NOMO-1 (cell line): Measurements from ENCODE around the gene SMIM10L1.
A peak's percentile ranks its signal among the peaks of the same experiment; 100 is the strongest.

Experiments
- DNase-seq, 2 experiments: peaks; one replicate each; lab custom pipeline; 2025; ENCODE audit not compliant: unreplicated experiment in 2 of 2; lab: John Stamatoyannopoulos, UW

SMIM10L1 gene

GRCh38 chr12:11171145-11171968 lies at the start of gene SMIM10L1:
TSS of gene SMIM10L1 (plus strand) at chr12:11171194. CDS start at chr12:11171357, 163 bp downstream.
- peak; percentile 83 to 91 for DNase-seq

DNA sequence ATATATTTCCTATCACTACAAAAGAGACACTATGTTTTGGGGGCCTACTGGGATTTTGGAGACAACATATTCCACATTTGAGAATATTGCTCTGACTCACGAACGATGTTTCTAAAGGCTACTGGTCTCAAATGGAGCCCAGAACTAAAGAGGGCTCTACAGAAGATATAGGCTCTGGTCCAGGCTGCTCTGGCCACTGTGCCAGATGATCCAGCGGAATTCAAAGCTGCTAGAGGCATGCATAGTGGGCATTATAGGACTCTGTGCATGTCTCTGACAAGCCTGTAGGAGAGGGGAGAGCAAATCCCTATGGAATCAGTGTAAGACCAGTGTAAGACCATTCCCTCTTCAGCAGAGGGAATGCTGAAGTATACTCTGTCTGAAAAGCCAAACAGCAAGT lies 40.6 kb upstream of the SMIM10L1 start:
- DNase-seq: no peak

DNA sequence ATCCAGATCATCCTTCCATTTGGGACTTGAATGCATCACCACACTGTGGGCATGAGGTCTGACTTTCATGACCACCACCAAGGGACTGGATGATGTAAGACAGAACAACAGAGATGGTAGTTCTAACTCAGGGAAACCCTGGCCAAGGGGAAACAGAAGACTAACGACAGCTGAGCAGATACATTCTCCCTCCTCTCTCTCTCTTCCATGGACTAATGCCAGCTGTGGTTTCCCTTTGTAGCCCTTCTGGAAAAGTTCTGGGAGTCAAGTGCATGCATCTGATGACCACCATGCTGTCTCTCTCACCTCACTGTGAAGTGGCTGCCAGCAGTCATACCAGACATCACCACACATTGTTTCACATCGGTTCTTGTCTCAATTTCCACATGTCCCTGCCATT lies 40.0 kb upstream of the SMIM10L1 start:
- DNase-seq: no peak

DNA sequence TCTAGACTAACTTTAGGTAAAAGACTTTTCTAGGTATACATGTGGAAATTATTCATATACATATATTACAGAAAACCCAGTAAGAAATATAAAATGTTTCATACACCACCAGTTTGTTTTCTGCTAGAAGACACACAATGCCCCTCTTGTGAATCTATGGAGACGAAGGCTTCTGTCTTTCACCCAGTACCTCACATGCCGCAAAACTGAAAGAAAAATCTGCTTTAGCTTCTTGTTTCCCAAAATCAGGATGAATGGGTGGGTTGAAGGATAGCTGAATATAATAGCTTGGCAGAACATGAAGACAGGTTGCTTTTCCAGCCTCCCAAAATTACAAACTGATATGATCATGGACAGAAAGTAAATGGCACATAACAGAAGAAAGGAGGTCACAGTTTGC lies 37.8 kb upstream of the SMIM10L1 start:
- DNase-seq: no peak

GRCh38 chr12:11133816-11134215 lies 37.2 kb upstream of the SMIM10L1 start:
- no peak for DNase-seq

DNA sequence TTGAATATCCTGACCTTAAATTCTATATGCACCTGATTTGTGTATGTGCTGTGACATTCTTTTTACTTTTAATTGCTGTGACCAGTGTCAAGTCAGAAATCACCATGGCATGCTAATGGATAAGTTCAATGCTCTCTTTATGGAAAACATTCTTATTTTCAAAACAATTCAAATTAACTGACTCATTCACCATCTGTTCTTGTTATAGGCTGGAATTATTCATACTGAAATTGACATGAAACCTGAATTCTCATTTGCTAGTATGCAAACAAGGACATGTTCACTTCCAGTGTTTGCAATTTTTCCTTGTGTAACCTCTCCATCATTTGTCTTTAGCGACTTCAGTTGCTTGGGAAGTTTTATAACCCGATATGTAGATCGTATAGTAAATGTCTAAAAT lies 36.7 kb upstream of the SMIM10L1 start, which contains the start of gene TAS2R30:
TSS of gene TAS2R30 (minus strand) at position 340 of the 400 bp plus-strand sequence. CDS start 400 bp downstream, outside the sequence.
- DNase-seq: no peak

DNA sequence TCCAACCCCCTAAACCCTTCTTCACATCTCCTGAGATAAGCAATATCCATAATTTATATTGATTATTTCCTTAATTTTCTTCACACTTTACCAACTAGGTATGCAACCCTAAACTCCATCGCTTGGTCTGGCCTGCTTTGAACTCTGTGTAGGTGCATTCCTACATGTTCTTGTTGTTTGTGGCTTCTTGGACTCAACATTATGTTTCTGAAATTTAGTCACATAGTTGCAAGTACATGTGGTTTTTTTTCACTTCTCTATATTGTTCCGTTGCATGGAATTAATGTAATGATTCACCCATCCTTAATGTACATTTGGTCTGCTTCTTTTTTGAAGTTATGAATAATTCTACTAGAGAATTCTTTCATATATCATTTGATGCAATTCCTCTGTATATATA lies 34.9 kb upstream of the SMIM10L1 start:
- DNase-seq: no peak

GRCh38 chr12:11143352-11143751 lies 27.6 kb upstream of the SMIM10L1 start:
- DNase-seq: no peak

DNA sequence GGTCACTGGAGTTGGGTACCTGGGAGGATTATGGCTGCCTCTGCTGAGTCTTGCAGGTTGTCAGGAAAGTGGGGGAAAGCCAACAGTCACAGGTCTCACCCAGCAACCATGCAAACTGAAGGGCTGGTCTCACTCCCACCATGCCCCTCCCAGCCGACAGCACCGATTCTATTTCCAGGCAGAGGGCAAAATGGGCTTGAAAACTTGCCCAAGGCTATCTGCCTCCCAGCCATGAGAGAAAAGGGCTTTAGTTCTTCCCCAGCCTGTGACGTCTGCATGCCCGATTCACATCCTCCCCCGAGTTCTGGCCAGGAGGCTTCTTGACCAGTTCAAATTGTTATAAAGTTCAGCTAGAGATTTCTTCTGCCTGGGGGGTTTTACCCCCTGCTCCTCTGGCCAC lies 26.7 kb upstream of the SMIM10L1 start:
- no peak for DNase-seq

- DNase-seq: no peak
Observed at GRCh38 chr12:11147420-11147819, 23.6 kb upstream of the SMIM10L1 start.

DNA sequence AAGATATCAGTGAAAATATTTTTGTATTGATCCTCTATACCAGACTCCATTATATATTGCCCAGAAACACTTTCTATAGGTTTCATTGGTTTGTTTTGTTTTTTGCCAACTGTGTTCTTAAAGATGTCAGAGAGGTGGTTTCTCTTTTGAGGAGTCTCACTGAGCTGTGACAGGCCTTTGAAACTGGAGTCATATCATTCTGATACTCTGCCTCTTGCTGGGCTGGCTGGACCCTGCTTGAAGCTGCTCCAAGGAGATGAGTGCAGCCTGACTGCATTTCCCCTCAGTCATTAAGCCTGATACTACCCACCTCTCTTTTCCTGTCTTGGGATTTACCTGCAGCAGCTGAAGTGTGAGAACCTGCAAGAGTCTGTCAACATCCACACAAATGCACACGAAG lies 20.2 kb upstream of the SMIM10L1 start:
- DNase-seq: no peak

DNA sequence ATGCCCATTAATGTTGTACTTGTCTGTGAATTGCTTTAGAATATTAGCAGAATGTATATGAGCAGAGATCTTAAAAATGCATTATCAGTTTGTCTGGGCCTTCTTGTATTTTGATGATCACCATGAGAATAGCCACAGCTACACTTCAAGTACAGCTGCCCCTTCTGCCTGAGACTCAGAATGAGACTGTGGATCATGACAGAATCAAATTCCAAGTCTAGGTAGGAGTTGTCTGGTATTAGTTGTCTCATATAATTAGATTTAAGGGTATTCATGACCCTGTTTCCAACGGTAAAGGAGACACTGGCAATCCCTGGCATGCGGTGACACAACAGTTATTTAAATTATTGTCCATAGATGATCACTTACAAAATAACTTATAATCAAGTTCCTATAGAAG lies 18.3 kb upstream of the SMIM10L1 start:
- DNase-seq: no peak

DNA sequence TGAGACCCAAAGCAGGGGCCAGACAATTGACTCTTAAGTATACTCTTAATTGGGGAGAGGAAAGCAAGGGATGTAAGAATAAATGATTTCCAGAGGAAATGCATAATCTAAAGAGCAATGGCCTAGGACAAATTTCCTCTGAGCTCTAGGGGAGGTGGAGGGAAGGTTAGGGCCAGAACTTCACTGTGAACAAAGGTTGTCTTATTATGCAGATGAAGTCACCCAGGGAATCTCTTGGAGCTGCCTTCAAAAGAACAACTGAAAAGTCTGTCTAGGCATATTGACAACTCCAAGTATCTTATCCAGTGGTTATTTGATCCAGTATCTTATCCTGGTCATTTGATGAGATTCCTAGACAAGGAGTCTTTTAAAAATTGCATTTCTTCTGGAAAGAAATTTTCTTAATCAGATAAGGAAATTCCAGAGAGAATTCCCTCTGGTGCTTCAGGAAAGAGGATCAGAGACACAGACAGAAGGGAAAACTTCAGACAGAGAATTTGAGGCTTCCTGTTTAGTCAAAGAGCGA lies 16.5 kb upstream of the SMIM10L1 start:
- no peak for DNase-seq

DNA sequence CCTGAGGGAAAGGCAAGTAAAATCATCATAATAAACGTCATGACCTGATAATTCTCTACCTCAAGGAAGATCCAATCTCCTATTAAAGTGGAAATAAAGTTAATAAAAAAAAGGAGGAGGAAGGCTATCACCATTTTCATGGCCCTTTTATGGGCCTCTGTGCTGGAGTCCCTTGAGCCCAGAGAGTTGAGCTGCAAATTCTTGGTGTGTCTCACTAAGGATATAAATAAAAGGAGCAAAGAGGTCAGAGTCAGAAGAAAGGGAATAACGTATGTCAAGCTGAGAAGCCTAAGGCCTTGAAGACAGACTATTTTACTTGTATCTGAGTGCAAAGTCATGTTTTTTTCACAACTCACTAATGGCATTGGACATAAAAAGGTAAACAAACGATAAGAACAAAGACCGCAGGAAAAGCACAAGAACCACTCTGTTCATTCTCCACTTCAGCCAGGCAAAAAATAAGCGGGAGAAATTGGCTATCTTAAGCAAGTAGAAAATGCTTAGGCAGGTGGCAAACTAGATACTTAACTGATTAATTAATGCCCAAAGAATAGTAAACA lies 12.0 kb upstream of the SMIM10L1 start:
- no peak for DNase-seq

GRCh38 chr12:11162502-11162901 lies 8.5 kb upstream of the SMIM10L1 start:
- DNase-seq: no peak

- DNase-seq: no peak
Observed at GRCh38 chr12:11164384-11164783, 6.6 kb upstream of the SMIM10L1 start.

DNA sequence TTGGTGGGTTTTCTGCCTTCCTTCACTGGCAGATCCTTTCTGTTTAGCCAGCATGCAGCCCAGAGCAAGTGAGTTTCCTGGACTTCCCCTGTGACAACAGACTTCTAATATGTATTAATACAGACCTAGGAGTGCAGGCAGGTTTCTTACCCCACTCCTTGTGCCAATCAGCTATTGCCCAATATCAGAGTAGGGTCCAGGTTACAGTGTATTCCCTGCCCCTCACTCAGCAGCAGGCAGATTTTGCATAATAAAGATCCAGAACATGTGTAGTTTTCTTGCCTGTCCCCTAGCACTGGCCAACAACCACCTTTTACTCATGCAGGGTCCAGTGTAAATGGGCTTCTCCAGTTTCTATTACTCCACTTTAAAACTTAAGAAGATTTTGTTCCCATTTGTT lies 4.7 kb upstream of the SMIM10L1 start:
- DNase-seq: no peak

DNA sequence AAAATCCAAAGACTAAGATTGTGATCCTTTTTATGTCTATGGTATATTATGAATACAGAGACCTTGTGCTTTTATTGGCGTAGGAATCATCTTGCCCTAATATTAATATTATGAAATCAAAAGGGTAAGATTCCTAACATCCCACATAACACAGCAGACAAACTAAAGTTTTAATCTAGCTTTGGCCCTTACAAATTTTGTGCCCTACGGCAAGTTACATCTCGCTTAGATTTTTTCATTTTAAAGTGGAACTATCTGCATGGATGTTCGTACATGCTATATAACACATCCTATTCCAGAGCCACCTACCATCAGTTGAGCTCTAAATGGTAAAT lies 217 bp upstream of the SMIM10L1 start:
- no peak for DNase-seq

GRCh38 chr12:11171969-11172675 lies 1.1 kb downstream of the SMIM10L1 start:
- DNase-seq: peak; percentile 0 to 22

- DNase-seq: no peak
Observed at GRCh38 chr12:11174022-11174421, 3.0 kb downstream of the SMIM10L1 start.

GRCh38 chr12:11178250-11178649 lies 7.3 kb downstream of the SMIM10L1 start:
- no peak for DNase-seq

DNA sequence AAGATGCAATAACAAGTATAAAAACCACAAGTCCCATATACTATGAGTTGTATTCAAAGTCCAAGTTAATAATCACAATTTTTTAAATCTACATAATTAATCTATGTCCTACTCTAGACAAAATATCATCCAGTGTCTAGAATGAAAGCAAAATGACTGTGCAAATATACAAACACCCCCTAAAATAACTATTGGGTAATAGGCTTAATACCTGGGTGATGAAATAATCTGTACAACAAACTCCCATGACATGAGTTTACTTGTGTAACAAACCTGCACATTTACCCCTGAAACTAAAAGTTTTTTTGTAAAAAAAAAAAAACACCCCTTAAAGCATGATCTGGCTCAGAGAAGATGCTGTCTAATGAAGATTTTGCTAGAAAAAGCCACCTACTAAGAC lies 11.5 kb downstream of the SMIM10L1 start:
- no peak for DNase-seq
